ENCODE data around the gene TRAK1.
"Not testable (repeated sequence)": the region's sequence is repeated elsewhere in the genome, so short reads cannot be mapped to it uniquely, and the experiment has no call there.

- TF ChIP-seq CTCF (conservative IDR thresholded peaks at IDR 0.05); EZH2 (IDR thresholded peaks at IDR 0.05; ENCODE audit: low read depth): not testable (repeated sequence)
Observed at GRCh38 chr3:42105994-42106393, 14.8 kb downstream of the TRAK1 start.
